CD14-positive monocyte (primary cell): ENCODE results near the gene MAML1. TPM values are rescaled to one million over a fixed set of nuclear protein-coding genes. Genes with fewer than 3 reads are reported as not detected.

ENCODE experiments used
- DNase-seq, 3 donors: peaks; one replicate each; pipeline ENCODE4 v3.0.0-alpha.2; 2011 to 2022
- H2AFZ ChIP-seq: 2 replicates; pipeline ENCODE4 v1.6.0; 2012; ENCODE audit warnings: mild to moderate bottlenecking, low read depth, low read length, inconsistent platforms; ENCODE audit not compliant: insufficient read depth, poor library complexity, severe bottlenecking
- H3K27ac ChIP-seq, 2 donors: 1 replicate in 1 of 2; 2 replicates in 1 of 2; pipeline ENCODE4 v1.5.1; 2012 to 2013; ENCODE audit warnings: low read length in 2 of 2, control low read depth in 1 of 2, inconsistent platforms in 1 of 2, low read depth in 1 of 2, mild to moderate bottlenecking in 1 of 2
- H3K27me3 ChIP-seq, 2 donors: one replicate each; pipeline versions ENCODE4 v1.6.0 to v1.6.1; 2011 to 2013; ENCODE audit warnings: low read length in 2 of 2; ENCODE audit not compliant: control insufficient read depth in 2 of 2, insufficient read depth in 2 of 2
- H3K36me3 ChIP-seq, 2 donors: replicated peaks in 1 of 2; 1 replicate in 1 of 2; 2 replicates in 1 of 2; pipeline versions ENCODE4 v1.5.1 to v1.6.1; 2012 to 2013; ENCODE audit warnings: low read length in 2 of 2, control low read depth in 1 of 2, inconsistent platforms in 1 of 2, mild to moderate bottlenecking in 1 of 2; ENCODE audit not compliant: insufficient read depth in 2 of 2, control insufficient read depth in 1 of 2
- H3K4me1 ChIP-seq, 2 donors: 1 replicate in 1 of 2; 2 replicates in 1 of 2; pipeline versions ENCODE4 v1.5.1 to v1.6.1; 2012 to 2013; ENCODE audit warnings: low read length in 2 of 2, control low read depth in 1 of 2, inconsistent platforms in 1 of 2, mild to moderate bottlenecking in 1 of 2, moderate library complexity in 1 of 2; ENCODE audit not compliant: insufficient read depth in 2 of 2, control insufficient read depth in 1 of 2
- H3K4me2 ChIP-seq: replicated peaks from 2 replicates; pipeline ENCODE3; 2012; ENCODE audit warnings: low read length, moderate library complexity, mild to moderate bottlenecking; ENCODE audit not compliant: poor library complexity, severe bottlenecking; ENCODE audit errors: extremely low read depth
- H3K4me3 ChIP-seq, 3 experiments: fragments of 200-600 bp in 1 of 3; sonication (generic) in 1 of 3; replicated peaks in 1 of 3; 1 replicate in 2 of 3; 2 replicates in 1 of 3; pipeline ENCODE4 v1.5.1; 2011 to 2013; ENCODE audit warnings: low read length in 3 of 3, mild to moderate bottlenecking in 3 of 3, control low read depth in 2 of 3, low read depth in 2 of 3, inconsistent platforms in 1 of 3, moderate library complexity in 1 of 3
- H3K79me2 ChIP-seq: 2 replicates; pipeline ENCODE4 v1.6.0; 2012; ENCODE audit warnings: mild to moderate bottlenecking, control low read depth, inconsistent platforms, low read length, moderate library complexity; ENCODE audit not compliant: insufficient read depth
- H3K9ac ChIP-seq: 2 replicates; pipeline ENCODE4 v1.6.0; 2017; ENCODE audit warnings: low read length, mild to moderate bottlenecking; ENCODE audit not compliant: insufficient read depth, poor library complexity, severe bottlenecking
- H3K9me3 ChIP-seq, 2 donors: replicated peaks in 1 of 2; 1 replicate in 1 of 2; 2 replicates in 1 of 2; pipeline versions ENCODE4 v1.5.1 to v1.6.1; 2012 to 2013; ENCODE audit warnings: low read length in 2 of 2, control low read depth in 1 of 2; ENCODE audit not compliant: control insufficient read depth in 1 of 2, insufficient read depth in 1 of 2
- H4K20me1 ChIP-seq: 2 replicates; pipeline ENCODE4 v1.6.0; 2012; ENCODE audit warnings: mild to moderate bottlenecking, low read length, control low read depth, moderate library complexity; ENCODE audit not compliant: insufficient read depth
- H3K27ac Mint-ChIP-seq, 7 donors: one replicate each; pipeline ENCODE4 v1.8.0; 2020; ENCODE audit warnings: mild to moderate bottlenecking in 7 of 7, mixed read lengths in 7 of 7, moderate library complexity in 6 of 7, inconsistent platforms in 2 of 7
- H3K27me3 Mint-ChIP-seq, 3 donors: one replicate each; pipeline ENCODE4 v1.8.0; 2021 to 2022; ENCODE audit warnings: low read depth in 3 of 3, mild to moderate bottlenecking in 3 of 3, mixed read lengths in 3 of 3, moderate library complexity in 3 of 3, inconsistent platforms in 1 of 3
- H3K36me3 Mint-ChIP-seq, 2 donors: one replicate each; pipeline ENCODE4 v1.8.0; 2020; ENCODE audit warnings: mixed read lengths in 2 of 2, inconsistent platforms in 1 of 2, mild to moderate bottlenecking in 1 of 2
- H3K4me1 Mint-ChIP-seq: one replicate; pipeline ENCODE4 v1.8.0; 2020; ENCODE audit warnings: mild to moderate bottlenecking, mixed read lengths
- H3K4me3 Mint-ChIP-seq, 2 donors: one replicate each; pipeline ENCODE4 v1.8.0; 2020; ENCODE audit warnings: mild to moderate bottlenecking in 2 of 2, mixed read lengths in 2 of 2, moderate library complexity in 1 of 2
- H3K9me3 Mint-ChIP-seq, 7 donors: one replicate each; pipeline ENCODE4 v1.8.0; 2020 to 2022; ENCODE audit warnings: mixed read lengths in 7 of 7, mild to moderate bottlenecking in 6 of 7, moderate library complexity in 6 of 7, inconsistent platforms in 2 of 7
- WGBS: methylation state at CpG from one replicate; pipeline ENCODE4 v1.1.5; 2013; ENCODE audit warnings: missing lambda C conversion rate; ENCODE audit not compliant: insufficient coverage; 5-methylcytosine and 5-hydroxymethylcytosine counted together
- intact Hi-C, 2 donors: fragments of 100-400 bp; cut with micrococcal nuclease; formaldehyde crosslinking; loops; one replicate each; pipeline versions ENCODE4 v1.15.0 to v1.15.1; 2023
- polyA plus RNA-seq, 3 donors: library from polyadenylated mRNA; depleted of rRNA in 1 of 3; unstranded in 2 of 3; stranded (reverse) in 1 of 3; fragments of 300-500 nt in 2 of 3; fragments of >200 nt in 1 of 3; fragmentation: Illumina TruSeq in 2 of 3; gene quantifications; 1 replicate in 2 of 3; 2 replicates in 1 of 3; pipeline ENCODE4 v1.2.3, GENCODE V29; 2012 to 2021
- TF ChIP-seq, protein P1 (sequence below): fragments of 200-600 bp; IDR thresholded peaks from one replicate; pipeline ENCODE4 v1.8.0; 2022; ENCODE audit warnings: antibody characterized with exemption, mild to moderate bottlenecking

The MAML1 gene
- polyA plus RNA-seq, 3 donors, result 2.2 to 11.0 (median 2.7) TPM

DNA sequence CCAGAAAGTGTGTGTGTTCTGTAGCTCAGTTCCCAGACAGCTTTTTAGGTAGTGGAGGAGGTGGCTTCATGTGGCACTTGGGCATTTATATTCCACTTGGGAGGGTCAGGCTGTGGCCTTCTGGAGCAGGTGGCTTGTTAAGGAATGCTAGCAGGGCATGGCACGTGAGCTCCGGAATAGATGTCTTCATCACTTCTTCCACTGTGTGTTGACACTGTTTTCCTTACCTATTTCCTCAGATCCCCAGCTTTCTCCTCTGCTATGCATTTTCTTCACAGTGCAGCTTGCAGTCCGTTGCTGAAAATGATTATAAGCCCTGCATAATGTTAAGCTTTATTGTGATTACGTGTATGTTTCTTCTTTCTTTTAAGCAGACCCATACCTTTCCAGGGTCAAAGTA is 3.3 kb upstream of the MAML1 start:
- Mint-ChIP-seq H3K9me3 (peaks cover 0 to 2% (median 0%) of the 10 kb centered on the region in 7 donors), H3K4me3 (no peak overlapping the region), H3K27ac (peak overlapping the region in 5 of 7 donors; percentile 11 to 95 (median 42)), H3K27me3 (peaks cover 0 to 2% (median 0%) of the 10 kb centered on the region in 3 donors), H3K36me3 (peaks cover 51 to 65% of the 10 kb centered on the region in 2 donors), H3K4me1 (peaks cover 51% of the 10 kb centered on the region)
- DNase-seq, result no peak
- no peak overlapping the region for H3K4me3 ChIP-seq
- peaks cover 56% of the 10 kb centered on the region for H3K79me2 ChIP-seq
- H3K27ac ChIP-seq, result peak overlapping the region; percentile 23 to 98
- 100% methylated on average over 1 of the region's 4 CpGs for WGBS
- no peak overlapping the region for H3K4me2 ChIP-seq
- no peak overlapping the region for H2AFZ ChIP-seq
- peaks cover 50 to 65% of the 10 kb centered on the region in 2 donors for H3K36me3 ChIP-seq
- peaks cover 10% of the 10 kb centered on the region for H4K20me1 ChIP-seq
- TF ChIP-seq, protein P1, sequence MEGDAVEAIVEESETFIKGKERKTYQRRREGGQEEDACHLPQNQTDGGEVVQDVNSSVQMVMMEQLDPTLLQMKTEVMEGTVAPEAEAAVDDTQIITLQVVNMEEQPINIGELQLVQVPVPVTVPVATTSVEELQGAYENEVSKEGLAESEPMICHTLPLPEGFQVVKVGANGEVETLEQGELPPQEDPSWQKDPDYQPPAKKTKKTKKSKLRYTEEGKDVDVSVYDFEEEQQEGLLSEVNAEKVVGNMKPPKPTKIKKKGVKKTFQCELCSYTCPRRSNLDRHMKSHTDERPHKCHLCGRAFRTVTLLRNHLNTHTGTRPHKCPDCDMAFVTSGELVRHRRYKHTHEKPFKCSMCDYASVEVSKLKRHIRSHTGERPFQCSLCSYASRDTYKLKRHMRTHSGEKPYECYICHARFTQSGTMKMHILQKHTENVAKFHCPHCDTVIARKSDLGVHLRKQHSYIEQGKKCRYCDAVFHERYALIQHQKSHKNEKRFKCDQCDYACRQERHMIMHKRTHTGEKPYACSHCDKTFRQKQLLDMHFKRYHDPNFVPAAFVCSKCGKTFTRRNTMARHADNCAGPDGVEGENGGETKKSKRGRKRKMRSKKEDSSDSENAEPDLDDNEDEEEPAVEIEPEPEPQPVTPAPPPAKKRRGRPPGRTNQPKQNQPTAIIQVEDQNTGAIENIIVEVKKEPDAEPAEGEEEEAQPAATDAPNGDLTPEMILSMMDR, result no peak
- no peaks in the 10 kb centered on the region for H3K27me3 ChIP-seq
- no peaks in the 10 kb centered on the region for H3K9me3 ChIP-seq
- peaks cover 45 to 60% of the 10 kb centered on the region in 2 donors for H3K4me1 ChIP-seq
- H3K9ac ChIP-seq, result no peak overlapping the region
- intact Hi-C loops, result no loop called here

DNA sequence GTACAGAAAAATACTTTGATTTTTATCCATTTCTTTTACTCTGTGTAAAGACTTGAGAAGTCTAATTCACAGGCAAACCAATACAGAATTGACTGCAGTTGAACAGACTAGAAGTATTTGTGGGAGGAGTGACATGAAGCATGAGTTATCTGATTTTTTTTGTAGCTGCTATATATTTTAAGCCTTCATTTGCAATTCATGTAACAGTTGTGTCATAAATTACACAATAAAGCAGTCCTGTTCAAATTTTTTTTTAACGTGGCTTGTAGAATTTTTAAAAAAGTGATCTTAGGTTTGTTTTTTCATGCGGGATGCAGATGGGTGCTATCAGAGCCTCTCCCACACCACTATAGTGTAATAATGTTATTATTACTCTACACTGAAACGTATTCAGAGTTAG is 2.9 kb upstream of the MAML1 start:
- peak overlapping the region in 6 of 7 donors; percentile 11 to 95 (median 41) for H3K27ac Mint-ChIP-seq
- H3K27me3 Mint-ChIP-seq, result peaks cover 0 to 2% (median 0%) of the 10 kb centered on the region in 3 donors
- no peak for DNase-seq
- peaks cover 56% of the 10 kb centered on the region for H3K79me2 ChIP-seq
- peaks cover 45 to 65% of the 10 kb centered on the region in 2 donors for H3K4me1 ChIP-seq
- no peak overlapping the region for H2AFZ ChIP-seq
- H3K4me1 Mint-ChIP-seq, result peaks cover 52% of the 10 kb centered on the region
- H3K9ac ChIP-seq, result no peak overlapping the region
- H4K20me1 ChIP-seq, result peaks cover 14% of the 10 kb centered on the region
- intact Hi-C loops, result loop anchor here in 1 of 2 donors (10.0 kb wide), 1 partner anchor 65 kb away; the partner anchor contains the start of gene LTC4S
- peaks cover 48 to 61% of the 10 kb centered on the region in 2 donors for H3K36me3 ChIP-seq
- H3K27me3 ChIP-seq, result no peaks in the 10 kb centered on the region
- H3K36me3 Mint-ChIP-seq, result peaks cover 47 to 65% of the 10 kb centered on the region in 2 donors
- peak overlapping the region in 1 of 2 donors; percentile 98 for H3K27ac ChIP-seq
- H3K4me3 Mint-ChIP-seq, result no peak overlapping the region
- WGBS, result no CpG with 5 or more reads among the region's 3 CpGs
- TF ChIP-seq, protein P1, result no peak
- H3K4me2 ChIP-seq, result no peak overlapping the region
- no peak overlapping the region for H3K4me3 ChIP-seq
- no peaks in the 10 kb centered on the region for H3K9me3 ChIP-seq
- peaks cover 0 to 2% (median 0%) of the 10 kb centered on the region in 7 donors for H3K9me3 Mint-ChIP-seq
